Esophagus squamous epithelium (tissue), 4 donors: ENCODE data around the gene LRRC15.

Experiments
- POLR2A ChIP-seq, 4 donors: fragments of 450-650 bp; IDR thresholded peaks; one replicate each; pipeline ENCODE4 v1.6.1; 2017; ENCODE audit warnings: antibody characterized with exemption in 4 of 4, mild to moderate bottlenecking in 4 of 4, moderate library complexity in 3 of 4
- TF ChIP-seq, protein P1 (sequence below), 6 experiments: fragments of 450-650 bp in 4 of 6; fragments of 200-600 bp in 2 of 6; sonication (generic) in 2 of 6; IDR thresholded peaks; one replicate each; pipeline ENCODE4 v1.5.1; 2016 to 2019; ENCODE audit warnings: antibody characterized with exemption in 6 of 6, mild to moderate bottlenecking in 4 of 6, moderate library complexity in 4 of 6

DNA sequence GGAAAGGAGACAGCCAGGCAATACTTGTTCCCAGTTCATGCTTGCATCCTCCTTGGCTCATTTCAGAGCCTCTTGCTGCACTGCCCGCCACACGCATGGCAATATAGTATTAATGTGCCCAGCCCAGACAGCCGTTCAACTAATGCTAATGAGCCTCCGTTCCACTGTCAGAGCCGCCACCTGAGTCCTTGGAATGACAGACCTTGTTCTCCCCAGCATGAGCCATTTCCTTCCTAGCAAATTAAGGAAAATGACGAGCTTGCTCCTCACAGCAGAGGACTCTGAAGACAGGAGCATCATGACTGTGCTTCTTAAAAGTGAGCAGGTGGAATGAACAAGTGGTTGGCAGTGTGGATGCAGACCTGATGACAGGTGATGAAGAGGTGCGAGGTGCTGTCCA lies 10.8 kb upstream of the LRRC15 start:
- TF ChIP-seq, protein P1, sequence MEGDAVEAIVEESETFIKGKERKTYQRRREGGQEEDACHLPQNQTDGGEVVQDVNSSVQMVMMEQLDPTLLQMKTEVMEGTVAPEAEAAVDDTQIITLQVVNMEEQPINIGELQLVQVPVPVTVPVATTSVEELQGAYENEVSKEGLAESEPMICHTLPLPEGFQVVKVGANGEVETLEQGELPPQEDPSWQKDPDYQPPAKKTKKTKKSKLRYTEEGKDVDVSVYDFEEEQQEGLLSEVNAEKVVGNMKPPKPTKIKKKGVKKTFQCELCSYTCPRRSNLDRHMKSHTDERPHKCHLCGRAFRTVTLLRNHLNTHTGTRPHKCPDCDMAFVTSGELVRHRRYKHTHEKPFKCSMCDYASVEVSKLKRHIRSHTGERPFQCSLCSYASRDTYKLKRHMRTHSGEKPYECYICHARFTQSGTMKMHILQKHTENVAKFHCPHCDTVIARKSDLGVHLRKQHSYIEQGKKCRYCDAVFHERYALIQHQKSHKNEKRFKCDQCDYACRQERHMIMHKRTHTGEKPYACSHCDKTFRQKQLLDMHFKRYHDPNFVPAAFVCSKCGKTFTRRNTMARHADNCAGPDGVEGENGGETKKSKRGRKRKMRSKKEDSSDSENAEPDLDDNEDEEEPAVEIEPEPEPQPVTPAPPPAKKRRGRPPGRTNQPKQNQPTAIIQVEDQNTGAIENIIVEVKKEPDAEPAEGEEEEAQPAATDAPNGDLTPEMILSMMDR (IDR thresholded peaks at IDR 0.05), result no peak
- no peak for TF ChIP-seq POLR2A (IDR thresholded peaks at IDR 0.05)
